GM21360 (cell line): Measurements from ENCODE around the gene GPR156.
"Not testable (repeated sequence)": the region's sequence is repeated elsewhere in the genome, so short reads cannot be mapped to it uniquely, and the experiment has no call there.

Experiments used
- ATAC-seq: cut with Tn5 transposase; IDR thresholded peaks from one replicate; pipeline ENCODE4 v1.9.1; 2021; ENCODE audit warnings: mild to moderate bottlenecking, moderate library complexity; ENCODE audit not compliant: unreplicated experiment

Gene GPR156

DNA sequence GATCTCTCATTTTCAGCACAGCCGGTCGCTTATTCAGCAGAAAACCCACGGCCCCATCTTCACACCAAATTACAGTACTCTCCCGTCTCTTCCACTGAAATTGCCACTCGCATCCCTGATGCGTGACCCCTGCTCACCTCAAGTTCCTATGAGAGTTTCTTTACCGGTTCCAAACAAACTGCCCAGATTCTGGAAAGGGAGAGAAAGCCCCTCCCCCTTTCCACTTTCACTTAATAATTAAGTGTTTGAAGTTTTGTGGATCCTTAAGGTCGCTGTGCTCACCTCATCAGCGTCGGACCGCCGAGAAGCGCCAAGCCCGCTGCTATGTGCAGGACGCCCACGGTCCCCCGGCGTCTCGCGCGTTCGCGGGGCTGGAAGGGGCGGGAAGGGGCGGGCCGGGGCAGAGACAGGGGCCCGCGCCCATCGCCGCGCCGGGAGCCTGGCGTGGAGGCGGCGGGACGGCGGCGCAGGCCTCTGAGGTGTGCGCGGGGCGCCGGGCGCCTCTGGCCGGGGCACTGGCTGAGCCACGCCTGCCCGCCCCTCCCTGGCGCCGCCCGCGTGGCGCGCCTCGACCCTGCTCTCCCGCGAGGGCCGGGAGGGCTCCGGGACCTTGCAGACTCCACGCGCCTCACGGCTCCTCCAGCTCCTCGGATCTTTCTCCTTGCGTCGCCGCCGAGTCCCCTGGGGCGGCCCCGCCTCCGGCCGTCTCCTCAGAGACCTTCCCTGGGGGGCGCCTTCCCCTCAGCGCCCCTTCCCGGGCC, at the start of gene GPR156:
GPR156 (minus strand) TSS at position 476 of the 761 bp plus-strand sequence. CDS start 41,124 bp downstream, outside the sequence.
- no peak for ATAC-seq

DNA sequence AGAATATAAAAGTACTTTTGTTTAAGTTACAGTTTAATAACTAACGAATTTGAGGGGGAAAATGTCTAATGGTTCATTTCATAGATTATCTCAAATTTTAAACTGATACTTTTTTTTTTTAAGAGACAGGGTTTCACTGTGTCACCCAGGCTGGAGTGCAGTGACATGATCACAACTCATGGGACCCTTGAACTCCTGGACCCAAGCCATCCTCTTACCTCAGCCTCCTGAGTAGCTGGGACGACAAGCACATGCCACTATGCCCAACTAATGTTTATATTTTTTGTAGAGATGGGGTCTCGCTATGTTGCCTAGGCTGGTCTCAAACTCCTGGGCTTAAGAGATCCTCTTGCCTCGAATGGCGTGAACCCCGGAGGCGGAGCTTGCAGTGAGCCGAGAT, 47.6 kb upstream of the GPR156 start:
- no peak for ATAC-seq

DNA sequence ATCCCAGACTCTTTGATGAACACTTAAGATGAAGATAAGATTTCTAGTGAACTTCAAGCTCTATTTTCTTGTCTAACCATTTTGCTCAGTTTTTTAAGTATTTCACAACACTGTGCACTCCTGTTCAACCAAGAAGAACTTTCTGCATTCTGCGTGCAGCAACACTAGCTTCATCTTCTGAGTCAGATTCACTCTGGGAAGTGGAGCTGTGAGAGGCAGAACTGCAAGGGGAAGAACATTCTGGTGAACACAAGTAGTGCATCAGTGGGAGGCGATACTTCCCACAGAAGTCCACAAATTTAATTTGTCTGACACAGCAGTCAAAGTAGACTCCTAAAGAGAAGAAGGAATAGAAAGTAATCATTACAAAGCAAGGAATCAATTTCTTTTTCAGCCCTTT, 46.1 kb upstream of the GPR156 start:
- ATAC-seq = no peak

DNA sequence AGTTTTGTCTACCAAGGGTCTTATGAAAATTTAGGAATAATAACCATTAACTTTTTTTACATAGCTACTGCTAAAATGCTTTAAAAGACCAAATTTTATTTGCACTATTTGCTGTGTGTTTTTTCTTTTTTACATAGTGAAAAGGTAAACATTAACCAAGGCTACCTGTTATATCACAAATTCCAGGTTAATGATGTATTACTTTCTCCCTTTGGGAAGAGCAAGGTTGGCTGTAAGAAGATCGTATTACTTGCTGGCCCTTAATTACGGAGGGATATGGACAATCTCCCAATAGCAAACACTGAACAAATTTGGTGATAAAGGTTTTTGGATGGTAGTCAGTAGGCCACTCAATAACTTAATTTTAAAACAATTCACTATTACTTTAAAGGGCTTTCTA, 41.8 kb upstream of the GPR156 start:
- ATAC-seq = no peak

DNA sequence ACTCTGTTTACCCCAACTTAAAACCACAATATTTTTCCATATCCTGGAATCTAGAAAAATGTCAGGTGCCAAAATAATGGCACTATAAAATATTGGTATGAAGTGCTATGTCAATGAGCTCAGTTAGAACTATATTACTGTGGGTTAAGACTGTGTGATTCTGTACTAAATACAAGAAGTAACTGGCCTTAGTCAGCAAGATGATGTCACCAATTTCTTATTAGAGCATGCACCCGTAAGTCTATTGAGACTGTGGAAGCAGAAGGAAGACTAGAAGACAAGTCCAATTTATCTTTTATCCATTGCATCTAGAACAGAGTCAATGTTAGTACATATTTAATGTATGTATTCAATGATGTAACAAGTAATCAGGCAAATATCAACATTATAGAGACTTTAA, 39.2 kb upstream of the GPR156 start:
- ATAC-seq = no peak

DNA sequence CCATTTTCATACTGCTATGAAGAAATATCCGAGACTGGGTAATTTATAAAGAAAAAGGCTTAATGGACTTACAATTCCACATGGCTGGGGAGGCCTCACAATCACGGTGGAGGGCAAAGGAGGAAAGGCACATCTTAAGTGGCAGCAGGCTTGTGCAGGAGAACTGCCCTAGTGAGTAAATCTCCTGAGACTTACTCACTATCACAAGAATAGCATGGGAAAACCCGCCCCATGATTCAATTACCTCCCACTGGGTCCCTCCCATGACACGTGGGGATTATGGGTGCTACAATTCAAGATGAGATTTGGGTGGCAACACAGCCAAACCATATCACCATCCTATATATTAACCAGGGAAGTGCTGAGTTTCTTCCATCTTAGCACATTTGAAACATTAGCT, 38.7 kb upstream of the GPR156 start:
- ATAC-seq = not testable (repeated sequence)

DNA sequence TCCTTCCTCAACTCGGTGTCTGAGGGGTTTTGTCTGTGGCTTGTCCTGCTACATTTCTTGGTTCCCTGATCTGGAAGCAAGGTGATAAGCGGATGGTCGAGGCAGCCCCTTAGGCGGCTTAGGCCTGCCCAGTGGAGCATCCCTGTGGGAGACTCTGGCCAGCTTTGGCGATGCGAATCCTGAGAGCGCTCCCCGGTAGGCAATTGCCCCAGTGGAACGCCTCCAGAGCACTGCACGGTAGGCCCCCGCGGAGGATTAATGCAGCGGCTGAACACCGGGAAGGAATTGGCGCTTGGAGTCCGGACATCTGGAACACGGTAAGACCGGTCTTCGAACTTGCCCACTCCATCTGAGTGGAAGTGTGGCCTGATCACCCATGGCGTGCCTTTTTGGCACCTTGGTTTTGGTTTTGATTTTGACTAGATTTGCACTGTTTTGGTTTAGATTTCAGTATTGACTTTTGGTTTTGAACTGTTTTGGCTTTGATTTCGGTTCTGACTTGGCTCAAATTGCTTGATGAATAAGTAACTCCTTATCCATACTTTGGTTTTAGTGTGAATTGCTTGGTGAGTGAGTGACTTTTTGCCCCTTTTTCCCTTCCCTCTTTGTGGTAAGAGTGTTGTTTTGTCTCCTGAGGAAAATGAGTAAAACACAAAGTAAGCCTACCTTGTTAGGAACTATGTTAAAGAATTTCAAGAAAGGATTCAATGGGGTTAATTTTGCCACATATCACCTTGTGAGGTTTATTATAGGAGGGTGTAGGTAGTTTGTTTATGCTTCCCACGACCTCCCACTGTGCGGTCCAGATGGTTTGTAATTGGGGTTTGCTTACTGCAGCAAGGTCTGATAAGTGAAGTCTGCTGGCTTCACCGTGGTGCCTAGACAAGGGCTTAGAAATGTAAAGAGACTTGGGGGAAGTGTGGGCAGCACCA, 27.1 kb upstream of the GPR156 start:
- ATAC-seq = no peak

DNA sequence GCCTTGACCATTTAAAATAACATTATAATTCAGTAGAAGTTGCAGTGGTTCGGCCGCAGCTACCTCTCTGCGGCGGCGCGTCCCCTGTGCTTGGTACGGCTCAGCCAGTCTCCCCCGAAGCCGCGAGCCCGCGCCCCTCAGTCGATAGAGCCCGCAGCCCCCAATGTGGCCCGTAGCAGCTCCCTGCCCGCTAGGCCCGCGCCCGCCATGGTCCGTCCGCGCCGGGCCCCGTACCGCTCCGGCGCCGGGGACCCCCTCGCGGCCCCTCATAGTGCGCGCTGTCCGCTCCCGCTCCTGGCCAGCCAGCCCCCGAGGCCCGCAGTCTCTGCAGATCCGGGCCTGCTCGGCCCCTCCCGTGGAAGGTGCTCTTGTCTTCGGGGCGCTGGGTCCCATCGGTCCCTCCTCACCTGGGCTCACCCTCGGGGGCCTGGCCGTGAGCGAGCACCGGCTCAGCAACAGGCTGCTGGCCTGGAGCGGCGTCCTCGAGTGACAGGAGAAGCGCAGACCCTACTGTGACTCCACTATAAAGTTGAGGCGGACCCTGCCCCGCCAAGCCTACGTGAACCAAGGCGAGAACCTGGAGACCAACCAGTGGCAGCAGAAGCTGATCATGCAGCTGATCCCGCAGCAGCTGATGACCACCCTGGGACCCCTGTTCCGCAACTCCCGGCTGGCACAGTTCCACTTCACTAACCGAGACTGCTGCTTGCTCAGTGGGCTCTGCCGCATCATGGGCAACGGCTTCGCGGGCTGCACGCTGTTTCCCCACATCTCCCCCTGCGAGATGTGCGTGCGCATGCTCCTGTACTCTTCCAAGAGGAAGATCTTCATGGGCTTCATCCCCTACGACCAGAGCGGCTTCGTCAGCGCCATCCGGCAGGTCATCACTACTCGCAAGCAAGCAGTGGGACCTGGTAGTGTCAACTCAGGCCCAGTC, 21.8 kb upstream of the GPR156 start:
- no peak for ATAC-seq

DNA sequence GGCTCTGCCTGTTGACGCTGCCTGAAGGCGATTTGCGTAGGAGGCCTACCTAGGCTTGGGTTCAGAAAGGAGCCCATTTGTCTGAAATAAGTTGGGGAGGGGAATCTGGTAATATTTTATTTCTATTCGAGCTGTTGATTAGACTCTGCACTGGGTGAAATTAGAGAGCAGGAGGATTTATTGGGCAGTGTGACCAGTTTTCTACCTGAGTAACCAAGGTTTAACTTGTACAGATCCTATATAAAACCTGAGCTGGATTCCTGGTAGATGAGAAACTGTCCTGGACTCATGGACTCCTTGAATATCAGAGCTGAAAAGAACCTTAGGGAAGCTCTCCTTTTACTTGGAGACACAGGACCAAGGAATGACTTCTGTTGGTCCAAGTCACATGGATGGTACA, 19.6 kb upstream of the GPR156 start:
- ATAC-seq = no peak

DNA sequence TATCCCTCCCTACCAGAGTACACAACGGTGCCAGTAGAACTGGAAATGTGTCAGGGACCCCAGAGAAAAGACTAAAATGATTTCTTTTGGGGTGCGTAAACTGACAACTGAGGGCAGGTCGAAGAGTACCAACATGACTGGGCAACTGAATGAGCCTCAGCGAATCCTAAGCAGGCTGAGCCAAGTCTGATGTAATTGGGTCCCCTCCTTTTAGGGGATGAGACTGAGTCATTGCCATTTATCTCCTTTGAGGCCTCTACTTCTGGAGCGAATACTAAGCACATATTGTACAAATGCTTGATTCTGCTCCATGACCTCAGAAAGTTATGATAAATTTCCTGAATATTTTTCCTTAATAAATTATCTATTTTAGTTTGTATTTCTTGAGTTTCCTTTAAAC, 17.3 kb upstream of the GPR156 start:
- no peak for ATAC-seq

DNA sequence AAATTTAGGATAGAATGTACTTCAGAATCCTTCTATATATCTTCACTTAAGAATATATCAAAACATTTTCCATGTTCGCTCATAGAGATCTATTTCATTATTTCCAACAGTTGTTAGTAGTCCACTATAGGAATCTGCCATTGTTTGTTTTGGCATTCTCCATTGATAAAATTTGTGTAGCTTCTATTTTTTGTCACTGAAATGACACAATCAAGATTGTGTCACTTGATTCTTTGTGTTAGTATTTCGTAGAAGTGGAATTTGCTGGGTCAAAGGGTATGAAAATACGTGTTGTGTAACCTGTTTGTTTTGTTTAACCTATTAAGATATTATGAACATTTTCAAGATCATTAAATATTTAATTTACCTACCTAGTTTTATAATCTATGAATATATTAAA, 15.9 kb upstream of the GPR156 start:
- no peak for ATAC-seq

DNA sequence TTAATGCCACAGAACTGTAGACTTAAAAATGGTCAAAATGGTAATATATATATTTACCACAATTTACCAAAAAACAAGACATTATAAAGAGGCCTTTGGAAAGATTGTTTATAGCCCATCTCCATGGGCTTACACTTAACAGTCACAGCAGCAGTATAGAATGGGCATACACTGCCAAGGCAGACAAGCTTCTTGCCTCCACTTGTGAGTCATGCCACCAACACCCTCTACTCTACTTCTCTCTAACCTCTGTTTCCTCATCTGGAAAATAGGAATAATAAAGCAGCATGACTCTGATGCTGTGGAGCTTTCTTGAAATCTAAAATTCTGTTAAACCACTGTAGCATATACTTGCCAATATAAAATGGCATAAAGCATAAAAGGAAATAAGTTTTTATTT, 14.4 kb upstream of the GPR156 start:
- ATAC-seq = no peak

DNA sequence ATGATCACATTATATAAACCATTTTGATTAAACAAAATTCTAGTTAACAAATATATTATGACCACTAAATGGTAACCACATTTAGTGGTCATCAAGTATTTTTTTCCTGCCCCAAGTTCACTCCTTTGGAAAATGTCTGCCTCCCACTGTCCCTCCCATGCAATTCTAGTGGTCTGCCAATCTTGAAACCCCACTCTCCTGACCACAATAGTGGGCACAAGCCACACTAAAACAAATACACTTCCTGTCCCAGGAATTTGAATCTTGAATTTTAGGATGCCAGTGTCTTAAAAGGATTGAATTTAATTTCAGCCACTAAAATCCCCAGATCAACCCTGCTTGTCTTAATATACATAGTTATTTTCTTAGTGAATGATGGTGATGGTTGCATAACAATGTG, 14.0 kb upstream of the GPR156 start:
- no peak for ATAC-seq

DNA sequence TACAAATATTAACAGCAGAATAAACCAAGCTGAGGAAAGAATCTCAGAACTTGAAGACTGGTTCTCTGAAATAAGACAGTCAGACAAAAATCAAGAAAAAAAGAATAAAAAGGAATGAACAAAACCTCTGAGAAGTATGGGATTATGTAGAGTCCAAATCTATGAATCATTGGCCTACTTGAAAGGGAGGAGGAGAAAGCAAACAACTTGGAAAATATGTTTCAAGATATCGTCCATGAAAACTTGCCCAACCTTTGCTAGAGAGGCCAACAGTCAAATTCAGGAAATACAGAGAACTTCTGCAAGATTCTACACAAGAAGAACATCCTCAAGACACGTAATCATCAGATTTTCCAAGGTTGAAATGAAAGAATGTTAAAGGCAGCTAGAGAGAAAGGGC, 6.5 kb upstream of the GPR156 start:
- not testable (repeated sequence) for ATAC-seq

DNA sequence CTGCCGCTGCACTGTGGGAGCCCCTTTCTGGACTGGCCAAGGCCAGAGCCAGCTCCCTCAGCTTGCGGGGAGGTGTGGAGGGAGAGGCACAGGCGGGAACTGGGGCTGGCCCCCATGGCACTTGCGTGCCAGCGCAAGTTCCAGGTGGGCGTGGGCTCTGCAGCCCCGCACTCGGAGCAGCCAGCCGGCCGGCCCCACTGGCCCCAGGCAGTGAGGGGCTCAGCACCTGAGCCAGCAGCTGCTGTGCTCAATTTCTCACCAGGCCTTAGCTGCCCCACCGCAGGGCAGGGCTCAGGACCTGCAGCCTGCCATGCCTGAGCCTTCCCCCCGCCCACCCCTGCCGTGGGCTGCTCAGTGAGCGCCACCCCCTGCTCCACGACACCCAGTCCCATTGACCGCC, 4.6 kb upstream of the GPR156 start:
- no peak for ATAC-seq

DNA sequence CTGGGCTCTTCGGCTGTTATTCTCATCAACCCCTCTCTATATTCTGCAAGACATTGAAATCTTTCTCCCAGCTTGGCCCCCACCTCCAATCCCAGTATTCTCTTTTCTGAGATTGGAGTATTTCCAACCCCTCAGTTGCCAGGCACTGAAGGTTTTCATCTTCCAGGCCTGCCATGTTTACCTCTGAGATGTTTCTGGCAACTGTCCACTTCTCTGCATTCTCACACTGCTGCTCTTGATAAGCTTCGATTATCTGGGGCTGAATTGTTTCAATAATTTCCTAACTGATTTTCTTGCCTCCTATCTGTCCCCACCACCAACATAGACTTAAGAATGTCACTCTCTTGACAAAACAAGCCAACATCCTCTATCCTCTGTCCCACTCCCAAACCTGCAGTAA, 1.4 kb upstream of the GPR156 start:
- ATAC-seq = no peak

DNA sequence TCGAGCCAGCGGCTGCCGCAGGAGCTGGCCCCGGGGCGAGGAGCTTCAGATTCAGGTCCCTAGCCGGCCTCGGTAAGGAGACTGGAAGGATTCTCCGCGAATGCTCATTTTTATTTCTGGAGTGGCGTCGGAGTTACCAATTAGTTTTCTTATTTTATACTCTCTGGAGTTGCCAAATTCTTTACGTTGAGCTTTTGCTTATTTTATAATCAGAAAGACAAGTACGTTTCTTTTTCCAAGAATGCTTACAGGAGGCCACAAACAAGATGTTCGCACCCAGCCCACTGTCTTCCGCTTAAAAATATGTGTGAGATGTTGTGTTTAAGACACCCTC, 453 bp upstream of the GPR156 start:
- ATAC-seq = no peak

DNA sequence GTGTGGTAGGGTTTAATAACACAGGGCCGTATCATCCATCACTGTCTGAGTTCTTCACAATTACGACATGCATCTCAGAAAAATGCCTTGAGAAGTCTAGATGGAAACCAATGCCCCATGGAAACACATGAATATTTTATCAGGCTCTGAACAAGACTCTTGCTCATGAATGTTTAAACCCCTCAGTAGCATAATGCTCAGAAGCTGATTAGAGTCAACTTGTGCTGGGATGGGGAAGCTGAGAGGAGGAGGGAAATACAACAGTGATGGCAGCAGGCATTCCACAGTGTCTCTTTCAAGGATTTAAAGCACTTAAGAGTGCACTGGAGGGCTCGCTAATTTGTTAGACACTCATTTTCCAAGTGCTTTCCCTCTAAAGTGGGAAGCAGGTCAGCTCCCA, 3.8 kb downstream of the GPR156 start:
- no peak for ATAC-seq

DNA sequence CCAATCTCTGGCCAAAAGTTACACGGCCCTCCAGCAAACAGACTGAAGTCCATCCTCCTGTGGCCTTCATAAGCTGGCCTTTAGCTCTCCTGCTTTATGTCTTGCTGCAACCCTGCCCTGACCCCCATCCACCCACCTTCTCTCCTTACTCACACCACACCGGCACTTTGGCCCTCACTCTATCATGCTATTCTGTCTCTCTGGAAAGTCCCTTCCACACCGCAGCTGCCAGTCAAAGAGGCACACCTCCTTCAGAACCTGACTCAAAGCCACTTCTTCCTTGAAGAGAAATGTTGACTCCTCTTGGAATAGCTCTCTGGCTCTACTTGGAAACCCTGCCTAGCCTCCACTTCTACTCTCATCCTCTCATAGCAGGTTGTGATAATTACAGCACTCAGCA, 4.5 kb downstream of the GPR156 start:
- ATAC-seq = no peak

DNA sequence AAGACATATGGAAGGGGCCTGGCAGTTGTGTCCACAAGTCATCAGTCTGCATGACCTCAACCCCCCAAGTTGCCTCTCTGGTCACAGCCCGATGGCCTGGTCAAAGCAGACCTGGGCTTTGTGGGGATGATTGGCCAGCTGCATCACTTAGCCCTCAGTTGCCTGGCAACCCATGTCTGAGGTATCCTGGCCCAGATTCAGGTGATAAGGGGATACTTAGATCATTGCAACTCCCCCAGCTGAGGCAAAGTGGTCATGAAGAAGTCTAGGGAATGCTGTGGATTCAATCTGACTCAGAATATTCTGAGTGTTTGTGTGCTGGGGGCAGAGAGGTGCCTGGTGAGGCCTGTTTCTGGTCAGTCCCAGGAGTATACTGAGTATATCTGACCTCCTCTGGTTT, 5.0 kb downstream of the GPR156 start:
- ATAC-seq = no peak

DNA sequence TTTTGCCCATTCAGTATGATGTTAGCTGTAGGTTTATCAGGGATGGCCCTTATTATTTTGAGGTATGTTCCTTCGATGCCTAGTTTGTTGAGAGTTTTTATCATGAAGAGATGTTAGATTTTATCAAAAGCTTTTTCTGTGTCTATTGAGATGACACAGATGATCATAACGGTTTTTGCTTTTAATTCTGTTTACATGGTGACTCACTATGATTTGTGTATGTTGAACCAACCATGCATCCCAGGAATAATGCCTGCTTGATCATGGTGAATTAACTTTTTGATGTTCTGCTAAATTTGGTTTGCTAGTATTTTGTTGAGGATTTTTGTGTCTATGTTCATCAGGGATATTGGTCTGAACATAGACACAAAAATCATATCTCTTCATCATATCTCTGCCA, 8.3 kb downstream of the GPR156 start:
- ATAC-seq = no peak
